SK-N-SH (cell line): Measurements from ENCODE around the gene CBLB.

Experiments
- CHD2 ChIP-seq: fragments of 150-350 bp; IDR thresholded peaks from 2 replicates; pipeline ENCODE4 v1.6.1; 2018; ENCODE audit warnings: low read length; ENCODE audit not compliant: partially characterized antibody
- CTCF ChIP-seq: fragments of 200-600 bp; sonication (generic); IDR thresholded peaks from 2 replicates; pipeline ENCODE4 v1.6.1; 2017; ENCODE audit warnings: antibody characterized with exemption, mild to moderate bottlenecking, moderate library complexity
- EP300 ChIP-seq, 2 experiments: IDR thresholded peaks; 2 replicates each; pipeline versions ENCODE4 v1.4.0 to v1.6.1; 2012; ENCODE audit warnings: borderline replicate concordance in 1 of 2, low read depth in 1 of 2, low read length in 1 of 2
- EZH2phosphoT487 ChIP-seq: fragments of 200-600 bp; sonication (generic); IDR thresholded peaks from 2 replicates; pipeline ENCODE4 v1.6.1; 2017; ENCODE audit warnings: low read depth, mixed run types, mild to moderate bottlenecking, antibody characterized with exemption, moderate library complexity, borderline replicate concordance
- FOXJ3 ChIP-seq: sonication (generic); formaldehyde crosslinking; IDR thresholded peaks from 2 replicates; pipeline ENCODE4 v1.5.1; 2020; ENCODE audit warnings: mild to moderate bottlenecking, missing genetic modification reagents
- JUND ChIP-seq: IDR thresholded peaks from 2 replicates; pipeline ENCODE4 v1.4.0; 2012
- RCOR1 ChIP-seq: fragments of 150-350 bp; IDR thresholded peaks from 2 replicates; pipeline ENCODE4 v1.6.1; 2017; ENCODE audit warnings: antibody characterized with exemption, low read length
- SIN3A ChIP-seq: IDR thresholded peaks from 2 replicates; pipeline ENCODE4 v1.6.1; 2012; ENCODE audit warnings: low read depth, mild to moderate bottlenecking, low read length, moderate library complexity, borderline replicate concordance
- SMC3 ChIP-seq: IDR thresholded peaks from 2 replicates; pipeline ENCODE4 v1.6.1; 2012; ENCODE audit warnings: low read depth, low read length, improper control_type of control experiment
- TAF1 ChIP-seq: IDR thresholded peaks from 2 replicates; pipeline ENCODE4 v1.6.1; 2012; ENCODE audit warnings: low read depth, mild to moderate bottlenecking, low read length, moderate library complexity, borderline replicate concordance
- TCF12 ChIP-seq: IDR thresholded peaks from 2 replicates; pipeline ENCODE4 v1.4.0; 2012
- USF2 ChIP-seq: fragments of 150-350 bp; IDR thresholded peaks from 2 replicates; pipeline ENCODE4 v1.6.1; 2017; ENCODE audit warnings: antibody characterized with exemption, low read length, low read depth, borderline replicate concordance
- TF ChIP-seq, protein P1 (sequence below): IDR thresholded peaks from 2 replicates; pipeline ENCODE4 v1.4.0; 2012; ENCODE audit warnings: low read depth

GRCh38 chr3:105620236-105620635, 248.6 kb downstream of the CBLB start:
- TF ChIP-seq CTCF (no peak), EZH2phosphoT487 (no peak), JUND (no peak), EP300 (IDR thresholded peaks at IDR 0.05; ENCODE audit: borderline replicate concordance in 1 of 2, low read depth in 1 of 2, low read length in 1 of 2) (no peak), SIN3A (no peak), TCF12 (no peak), TAF1 (no peak), CHD2 (no peak), RCOR1 (no peak), FOXJ3 (CRISPR knock-in tag) (no peak), USF2 (no peak), SMC3 (no peak)
- TF ChIP-seq, protein P1, sequence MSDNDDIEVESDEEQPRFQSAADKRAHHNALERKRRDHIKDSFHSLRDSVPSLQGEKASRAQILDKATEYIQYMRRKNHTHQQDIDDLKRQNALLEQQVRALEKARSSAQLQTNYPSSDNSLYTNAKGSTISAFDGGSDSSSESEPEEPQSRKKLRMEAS: no peak
